PC-3 (cell line): ENCODE data around the gene EGF. TPM values are rescaled to one million over a fixed set of nuclear protein-coding genes. Genes with fewer than 3 reads are reported as not detected.

Source experiments
- ATAC-seq: fragments of 200-7000 bp; cut with Tn5 transposase; 2 replicates; pipeline ENCODE4 v1.9.1; 2020; ENCODE audit warnings: mild to moderate bottlenecking, moderate library complexity
- BruUV-seq: library from RNA; stranded (reverse); fragments of 400-500 nt; replicated peaks from 2 replicates; lab custom pipeline; 2021; lab: Mats Ljungman, UMichigan
- CTCF ChIA-PET: fragments of 300-600 bp; sonication (Branson Sonifier 250); formaldehyde crosslinking; loops from one replicate; lab custom pipeline; 2022; ENCODE audit warnings: antibody characterized with exemption; lab: Charles Lee
- POLR2A ChIA-PET: fragments of 300-600 bp; sonication (Branson Sonifier 250); formaldehyde crosslinking; loops from one replicate; lab custom pipeline; 2022; ENCODE audit warnings: antibody characterized with exemption; ENCODE audit not compliant: unreplicated experiment; lab: Charles Lee
- DNase-seq: peaks from one replicate; pipeline ENCODE4 v3.0.0-alpha.2; 2015
- H2AFZ ChIP-seq: fragments of 300-600 bp; sonication (generic); 2 replicates; pipeline ENCODE4 v1.6.0; 2016; ENCODE audit warnings: antibody characterized with exemption, low read length
- H3F3A ChIP-seq: fragments of 300-600 bp; sonication (generic); one replicate; pipeline ENCODE4 v1.6.0; 2017; ENCODE audit warnings: antibody characterized with exemption, low read length, control low read depth, mild to moderate bottlenecking; ENCODE audit not compliant: unreplicated experiment
- H3K27ac ChIP-seq: fragments of 300-600 bp; sonication (generic); 2 replicates; pipeline ENCODE4 v1.5.1; 2016; ENCODE audit warnings: mild to moderate bottlenecking, low read length
- H3K27me3 ChIP-seq: fragments of 300-600 bp; sonication (generic); 2 replicates; pipeline ENCODE4 v1.6.1; 2016; ENCODE audit warnings: low read length, mixed read lengths
- H3K36me3 ChIP-seq: fragments of 300-600 bp; sonication (generic); 2 replicates; pipeline ENCODE4 v1.6.1; 2016; ENCODE audit warnings: low read depth, mixed run types, low read length, mixed read lengths
- H3K4me1 ChIP-seq: fragments of 300-600 bp; sonication (generic); 2 replicates; pipeline ENCODE4 v1.5.1; 2016; ENCODE audit warnings: low read length; ENCODE audit not compliant: insufficient read depth
- H3K4me2 ChIP-seq: fragments of 300-600 bp; sonication (generic); 2 replicates; pipeline ENCODE4 v1.6.0; 2016; ENCODE audit warnings: low read length
- H3K4me3 ChIP-seq: fragments of 300-600 bp; sonication (generic); 2 replicates; pipeline ENCODE4 v1.5.1; 2016; ENCODE audit warnings: mild to moderate bottlenecking, low read length, mixed read lengths
- H3K79me2 ChIP-seq: fragments of 300-600 bp; sonication (generic); 2 replicates; pipeline ENCODE4 v1.6.1; 2017; ENCODE audit warnings: low read length, mixed read lengths
- H3K9ac ChIP-seq: fragments of 300-600 bp; sonication (generic); 2 replicates; pipeline ENCODE4 v1.6.0; 2016; ENCODE audit warnings: mild to moderate bottlenecking, low read length
- H3K9me2 ChIP-seq: fragments of 300-600 bp; sonication (generic); replicated peaks from 2 replicates; pipeline ENCODE4 v1.6.1; 2016; ENCODE audit warnings: mixed run types, low read length, mixed read lengths
- H3K9me3 ChIP-seq: fragments of 300-600 bp; sonication (generic); 2 replicates; pipeline ENCODE4 v1.6.1; 2016; ENCODE audit warnings: low read length, mixed read lengths
- H4K20me1 ChIP-seq: fragments of 300-600 bp; sonication (generic); 2 replicates; pipeline ENCODE4 v1.6.1; 2016; ENCODE audit warnings: low read length, mixed read lengths
- EZH2 ChIP-seq: fragments of 300-600 bp; sonication (generic); IDR thresholded peaks from one replicate; pipeline ENCODE4 v1.6.1; 2017; ENCODE audit warnings: antibody characterized with exemption, mild to moderate bottlenecking, low read length; ENCODE audit not compliant: unreplicated experiment
- EZH2phosphoT487 ChIP-seq: fragments of 300-600 bp; sonication (generic); IDR thresholded peaks from 2 replicates; pipeline ENCODE4 v1.6.1; 2018; ENCODE audit warnings: mild to moderate bottlenecking, antibody characterized with exemption, low read length, borderline replicate concordance
- intact Hi-C: fragments of 100-400 bp; cut with micrococcal nuclease; formaldehyde crosslinking; loops from 2 replicates; pipeline ENCODE4 v1.9.0; 2023
- total RNA-seq: library from RNA; depleted of rRNA; stranded (reverse); fragments of >200 nt; gene quantifications from 2 replicates; pipeline ENCODE4 v1.2.3, GENCODE V29; 2014
- TF ChIP-seq, protein P1 (sequence below): fragments of 300-600 bp; sonication (generic); conservative IDR thresholded peaks from 2 replicates; pipeline ENCODE4 v1.5.1; 2017; ENCODE audit warnings: antibody characterized with exemption, low read depth, mild to moderate bottlenecking, low read length

Gene EGF
- total RNA-seq, 1 experiment from 2014 or later, result 6.1 TPM

DNA sequence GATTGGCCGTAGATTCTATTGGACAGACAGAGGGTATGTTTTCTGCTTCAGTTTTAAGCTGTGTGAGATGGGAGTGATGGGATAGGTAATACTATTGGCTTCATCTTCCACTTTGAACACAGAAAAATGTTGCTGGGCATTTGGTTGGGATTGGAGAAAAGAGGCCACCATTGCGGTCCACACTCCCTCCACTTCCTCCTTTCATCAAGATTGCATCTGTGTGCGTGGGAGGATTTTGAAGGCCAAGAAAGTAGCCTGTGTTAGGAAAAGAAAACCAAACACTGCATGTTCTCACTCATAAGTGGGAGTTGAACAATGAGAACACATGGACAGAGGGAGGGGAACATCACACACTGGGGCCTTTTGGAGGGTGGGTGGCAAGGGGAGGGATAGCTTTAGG lies 56.4 kb downstream of the EGF start:
- no peak overlapping the region for H3K4me3 ChIP-seq
- no peak overlapping the region for H3K9ac ChIP-seq
- no peaks in the 10 kb centered on the region for H3K27me3 ChIP-seq
- no peak overlapping the region for H2AFZ ChIP-seq
- intact Hi-C loops, result loop anchor here (5.0 kb wide), 1 partner anchor 97 kb away; no protein-coding TSS in a partner anchor
- ATAC-seq, result no peak
- no peak for DNase-seq
- no peaks in the 10 kb centered on the region for H3K79me2 ChIP-seq
- TF ChIP-seq EZH2phosphoT487, result no peak
- TF ChIP-seq, protein P1, sequence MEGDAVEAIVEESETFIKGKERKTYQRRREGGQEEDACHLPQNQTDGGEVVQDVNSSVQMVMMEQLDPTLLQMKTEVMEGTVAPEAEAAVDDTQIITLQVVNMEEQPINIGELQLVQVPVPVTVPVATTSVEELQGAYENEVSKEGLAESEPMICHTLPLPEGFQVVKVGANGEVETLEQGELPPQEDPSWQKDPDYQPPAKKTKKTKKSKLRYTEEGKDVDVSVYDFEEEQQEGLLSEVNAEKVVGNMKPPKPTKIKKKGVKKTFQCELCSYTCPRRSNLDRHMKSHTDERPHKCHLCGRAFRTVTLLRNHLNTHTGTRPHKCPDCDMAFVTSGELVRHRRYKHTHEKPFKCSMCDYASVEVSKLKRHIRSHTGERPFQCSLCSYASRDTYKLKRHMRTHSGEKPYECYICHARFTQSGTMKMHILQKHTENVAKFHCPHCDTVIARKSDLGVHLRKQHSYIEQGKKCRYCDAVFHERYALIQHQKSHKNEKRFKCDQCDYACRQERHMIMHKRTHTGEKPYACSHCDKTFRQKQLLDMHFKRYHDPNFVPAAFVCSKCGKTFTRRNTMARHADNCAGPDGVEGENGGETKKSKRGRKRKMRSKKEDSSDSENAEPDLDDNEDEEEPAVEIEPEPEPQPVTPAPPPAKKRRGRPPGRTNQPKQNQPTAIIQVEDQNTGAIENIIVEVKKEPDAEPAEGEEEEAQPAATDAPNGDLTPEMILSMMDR, result no peak
- H3K4me2 ChIP-seq, result 0 out of 2 replicates have a peak overlapping the region, but pooled peaks have one; percentile 87
- H3K27ac ChIP-seq, result peak overlapping the region; percentile 85
- H4K20me1 ChIP-seq, result no peaks in the 10 kb centered on the region
- H3F3A ChIP-seq, result peaks cover 10% of the 10 kb centered on the region
- H3K36me3 ChIP-seq, result no peaks in the 10 kb centered on the region
- peaks cover 29% of the 10 kb centered on the region for H3K4me1 ChIP-seq
- H3K9me2 ChIP-seq, result no peaks in the 10 kb centered on the region
- ChIA-PET CTCF (no interaction called here), POLR2A (no interaction called here)
- no peaks in the 10 kb centered on the region for H3K9me3 ChIP-seq
- no TSS peak for BruUV-seq

DNA sequence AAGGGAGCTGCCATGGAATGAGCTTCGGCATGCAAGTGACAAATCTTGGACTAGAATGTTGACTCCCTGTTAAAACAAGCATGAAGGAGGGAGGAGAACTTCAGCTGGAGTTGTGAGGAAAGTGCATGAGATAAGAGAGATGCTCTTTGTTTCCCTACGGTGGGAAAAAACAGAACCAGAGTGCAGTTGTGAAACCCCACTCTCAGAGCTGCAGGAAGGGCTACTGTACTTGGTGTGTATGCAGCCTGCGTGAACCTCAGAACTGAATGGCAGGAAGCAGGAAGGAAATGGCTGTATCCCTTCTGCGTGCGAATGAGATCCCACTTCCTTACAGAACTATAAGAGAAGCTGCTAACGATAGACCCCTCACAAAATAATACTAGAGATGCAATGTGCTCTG lies 57.2 kb downstream of the EGF start:
- no peak overlapping the region for H3K4me3 ChIP-seq
- CTCF ChIA-PET, result no interaction called here
- H3K9me3 ChIP-seq, result no peaks in the 10 kb centered on the region
- no peak for DNase-seq
- no peaks in the 10 kb centered on the region for H4K20me1 ChIP-seq
- H3K4me1 ChIP-seq, result peaks cover 29% of the 10 kb centered on the region
- no peak overlapping the region for H3K9ac ChIP-seq
- no peak overlapping the region for H3K4me2 ChIP-seq
- no peak overlapping the region for H2AFZ ChIP-seq
- POLR2A ChIA-PET, result no interaction called here
- no peak for TF ChIP-seq EZH2
- no peak for TF ChIP-seq EZH2phosphoT487
- TF ChIP-seq, protein P1, result no peak
- H3F3A ChIP-seq, result peaks cover 10% of the 10 kb centered on the region
- no TSS peak for BruUV-seq
- H3K79me2 ChIP-seq, result no peaks in the 10 kb centered on the region
- H3K9me2 ChIP-seq, result no peaks in the 10 kb centered on the region
- H3K27me3 ChIP-seq, result no peaks in the 10 kb centered on the region
- intact Hi-C loops, result loop anchor here (5.0 kb wide), 1 partner anchor 98 kb away; no protein-coding TSS in a partner anchor
- no peak for ATAC-seq
- H3K36me3 ChIP-seq, result no peaks in the 10 kb centered on the region
- no peak overlapping the region for H3K27ac ChIP-seq

DNA sequence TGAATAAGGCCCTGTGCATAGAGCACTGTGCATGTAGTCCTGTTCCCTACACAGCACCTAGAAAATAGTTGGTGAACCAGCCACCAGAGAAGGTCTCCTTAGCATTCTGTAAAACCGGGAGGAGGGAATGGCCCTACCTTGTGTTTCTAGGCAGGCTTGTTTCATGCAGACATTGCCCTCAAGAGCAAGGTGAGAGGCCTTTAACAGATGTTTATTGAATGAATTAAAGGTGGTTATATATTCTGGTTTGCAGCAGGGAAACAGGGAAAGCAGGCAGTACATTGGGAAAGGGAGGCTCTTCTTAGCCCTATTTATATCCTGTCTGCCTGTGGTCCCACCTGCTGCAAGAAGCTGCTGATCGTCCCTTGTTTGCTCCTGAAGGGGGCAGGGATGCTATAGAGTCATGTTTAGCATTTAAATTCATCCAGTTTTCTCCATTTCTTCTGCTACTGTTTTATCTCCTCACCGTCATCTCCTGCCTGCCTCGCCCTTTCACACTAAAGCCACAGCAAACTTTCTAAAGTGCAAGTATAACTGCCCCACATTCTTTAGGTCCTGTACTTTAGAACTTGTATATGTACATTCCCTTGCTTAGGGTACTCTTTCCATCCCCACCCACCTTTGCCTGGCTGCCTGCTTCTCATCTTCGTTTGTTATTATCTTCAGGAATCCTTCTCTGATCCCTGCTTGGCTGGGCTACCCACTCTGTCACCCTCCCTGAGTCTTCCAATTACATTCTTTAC lies 60.3 kb downstream of the EGF start:
- Histone ChIP-seq H3K9me3 (no peaks in the 10 kb centered on the region), H3K4me1 (peaks cover 12% of the 10 kb centered on the region), H4K20me1 (no peaks in the 10 kb centered on the region), H3K9ac (no peak overlapping the region), H3F3A (peaks cover 4% of the 10 kb centered on the region), H3K27ac (no peak overlapping the region), H3K79me2 (no peaks in the 10 kb centered on the region), H3K4me2 (no peak overlapping the region), H3K4me3 (no peak overlapping the region), H3K27me3 (no peaks in the 10 kb centered on the region), H3K36me3 (no peaks in the 10 kb centered on the region; the same call in 1 of the 2 replicates), H3K9me2 (no peaks in the 10 kb centered on the region), H2AFZ (no peak overlapping the region)
- intact Hi-C loops, result no loop called here
- TF ChIP-seq EZH2phosphoT487 (no peak), EZH2 (no peak)
- TF ChIP-seq, protein P1, result no peak
- POLR2A ChIA-PET, result no interaction called here
- CTCF ChIA-PET, result no interaction called here
- ATAC-seq, result no peak
- no peak for DNase-seq
- BruUV-seq, result no TSS peak
